Smooth muscle cell (in vitro differentiated cells): ENCODE data around the gene TMPRSS13. TPM values are rescaled to one million over a fixed set of nuclear protein-coding genes. Genes with fewer than 3 reads are reported as not detected.

Experiments used
- DNase-seq: peaks from one replicate; lab custom pipeline; 2025; ENCODE audit not compliant: unreplicated experiment; lab: John Stamatoyannopoulos, UW
- H2AFZ ChIP-seq: fragments of 200-600 bp; sonication (generic); 2 replicates; pipeline ENCODE4 v1.6.0; 2016; ENCODE audit warnings: antibody characterized with exemption, low read depth, mild to moderate bottlenecking
- H3F3A ChIP-seq: fragments of 200-600 bp; sonication (generic); 2 replicates; pipeline ENCODE4 v1.6.0; 2017; ENCODE audit warnings: antibody characterized with exemption, low read depth
- H3K27ac ChIP-seq: fragments of 200-600 bp; sonication (generic); 2 replicates; pipeline ENCODE4 v1.5.1; 2016; ENCODE audit warnings: low read depth, mild to moderate bottlenecking
- H3K27me3 ChIP-seq: fragments of 200-600 bp; sonication (generic); 2 replicates; pipeline ENCODE4 v1.6.1; 2016; ENCODE audit warnings: low read depth, mild to moderate bottlenecking
- H3K36me3 ChIP-seq: fragments of 200-600 bp; sonication (generic); 2 replicates; pipeline ENCODE4 v1.5.1; 2016; ENCODE audit warnings: low read depth
- H3K4me1 ChIP-seq: fragments of 200-600 bp; sonication (generic); 2 replicates; pipeline ENCODE4 v1.5.1; 2016; ENCODE audit warnings: low read depth
- H3K4me2 ChIP-seq: fragments of 200-600 bp; sonication (generic); 2 replicates; pipeline ENCODE4 v1.6.0; 2016; ENCODE audit warnings: mild to moderate bottlenecking
- H3K4me3 ChIP-seq: fragments of 200-600 bp; sonication (generic); 2 replicates; pipeline ENCODE4 v1.5.1; 2016; ENCODE audit warnings: mild to moderate bottlenecking
- H3K79me2 ChIP-seq: fragments of 200-600 bp; sonication (generic); 2 replicates; pipeline ENCODE4 v1.6.0; 2016; ENCODE audit warnings: low read depth, mild to moderate bottlenecking
- H3K9ac ChIP-seq: fragments of 200-600 bp; sonication (generic); 2 replicates; pipeline ENCODE4 v1.6.0; 2016; ENCODE audit warnings: low read depth
- H3K9me3 ChIP-seq: fragments of 200-600 bp; sonication (generic); replicated peaks from 2 replicates; pipeline ENCODE4 v1.5.1; 2016; ENCODE audit warnings: low read depth
- H4K20me1 ChIP-seq: fragments of 200-600 bp; sonication (generic); 2 replicates; pipeline ENCODE4 v1.6.0; 2016; ENCODE audit warnings: low read depth
- WGBS: methylation state at CpG from one replicate; pipeline ENCODE4 v1.1.7; 2016; ENCODE audit warnings: low lambda C conversion rate; 5-methylcytosine and 5-hydroxymethylcytosine counted together
- polyA plus RNA-seq: library from polyadenylated mRNA; unstranded; fragments of >200 nt; fragmentation: Nextera tagmentation; extraction: Ambion mirVana; gene quantifications from 2 replicates; pipeline ENCODE4 v1.2.1, GENCODE V29; 2016
- total RNA-seq: library from RNA; depleted of rRNA; stranded (reverse); fragments of >200 nt; gene quantifications from 2 replicates; pipeline ENCODE4 v1.2.3, GENCODE V29; 2014
- TF ChIP-seq, protein P1 (sequence below): fragments of 200-600 bp; sonication (generic); IDR thresholded peaks from 2 replicates; pipeline ENCODE4 v1.5.1; 2017; ENCODE audit warnings: borderline replicate concordance, mild to moderate bottlenecking, antibody characterized with exemption; ENCODE audit not compliant: insufficient read depth, poor library complexity, severe bottlenecking

The TMPRSS13 gene
- total and polyA plus RNA-seq, 2 experiments from 2014 or later: 0.73 to 1.3 TPM

DNA sequence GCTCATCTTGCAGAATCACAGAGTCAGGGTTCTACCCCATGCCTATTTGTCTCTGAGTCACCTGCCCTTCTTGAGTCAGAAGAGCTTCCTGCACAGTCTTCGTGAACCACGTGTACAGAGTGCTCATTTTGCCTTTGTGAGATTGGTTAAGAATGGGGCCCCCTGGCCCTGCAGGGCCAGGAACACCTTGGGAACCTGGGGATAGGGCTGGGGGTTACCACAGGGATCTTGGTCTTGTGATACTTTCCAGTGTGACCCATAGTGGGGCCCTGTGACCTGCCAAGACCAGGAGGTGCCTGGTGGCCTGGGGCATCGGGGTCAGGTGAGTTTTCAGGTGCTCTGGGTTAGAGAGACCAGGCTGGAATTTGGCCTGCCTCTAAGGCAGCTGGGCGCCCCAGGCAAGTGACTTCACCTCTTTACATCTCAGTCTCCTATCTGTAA lies 9.4 kb downstream of the TMPRSS13 start:
- no peaks in the 10 kb centered on the region for H3K36me3 ChIP-seq
- no peaks in the 10 kb centered on the region for H4K20me1 ChIP-seq
- no peak overlapping the region for H3K4me3 ChIP-seq
- H3K4me1 ChIP-seq: no peaks in the 10 kb centered on the region
- no peaks in the 10 kb centered on the region for H3F3A ChIP-seq
- no peak overlapping the region for H3K4me2 ChIP-seq
- no peak overlapping the region for H3K9ac ChIP-seq
- H2AFZ ChIP-seq: no peak overlapping the region
- WGBS: 90% methylated on average over 4 of the region's 4 CpGs
- H3K27ac ChIP-seq: no peak overlapping the region
- TF ChIP-seq, protein P1, sequence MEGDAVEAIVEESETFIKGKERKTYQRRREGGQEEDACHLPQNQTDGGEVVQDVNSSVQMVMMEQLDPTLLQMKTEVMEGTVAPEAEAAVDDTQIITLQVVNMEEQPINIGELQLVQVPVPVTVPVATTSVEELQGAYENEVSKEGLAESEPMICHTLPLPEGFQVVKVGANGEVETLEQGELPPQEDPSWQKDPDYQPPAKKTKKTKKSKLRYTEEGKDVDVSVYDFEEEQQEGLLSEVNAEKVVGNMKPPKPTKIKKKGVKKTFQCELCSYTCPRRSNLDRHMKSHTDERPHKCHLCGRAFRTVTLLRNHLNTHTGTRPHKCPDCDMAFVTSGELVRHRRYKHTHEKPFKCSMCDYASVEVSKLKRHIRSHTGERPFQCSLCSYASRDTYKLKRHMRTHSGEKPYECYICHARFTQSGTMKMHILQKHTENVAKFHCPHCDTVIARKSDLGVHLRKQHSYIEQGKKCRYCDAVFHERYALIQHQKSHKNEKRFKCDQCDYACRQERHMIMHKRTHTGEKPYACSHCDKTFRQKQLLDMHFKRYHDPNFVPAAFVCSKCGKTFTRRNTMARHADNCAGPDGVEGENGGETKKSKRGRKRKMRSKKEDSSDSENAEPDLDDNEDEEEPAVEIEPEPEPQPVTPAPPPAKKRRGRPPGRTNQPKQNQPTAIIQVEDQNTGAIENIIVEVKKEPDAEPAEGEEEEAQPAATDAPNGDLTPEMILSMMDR: no peak
- no peaks in the 10 kb centered on the region for H3K79me2 ChIP-seq
- H3K27me3 ChIP-seq: no peaks in the 10 kb centered on the region
- no peaks in the 10 kb centered on the region for H3K9me3 ChIP-seq
- DNase-seq: no peak

DNA sequence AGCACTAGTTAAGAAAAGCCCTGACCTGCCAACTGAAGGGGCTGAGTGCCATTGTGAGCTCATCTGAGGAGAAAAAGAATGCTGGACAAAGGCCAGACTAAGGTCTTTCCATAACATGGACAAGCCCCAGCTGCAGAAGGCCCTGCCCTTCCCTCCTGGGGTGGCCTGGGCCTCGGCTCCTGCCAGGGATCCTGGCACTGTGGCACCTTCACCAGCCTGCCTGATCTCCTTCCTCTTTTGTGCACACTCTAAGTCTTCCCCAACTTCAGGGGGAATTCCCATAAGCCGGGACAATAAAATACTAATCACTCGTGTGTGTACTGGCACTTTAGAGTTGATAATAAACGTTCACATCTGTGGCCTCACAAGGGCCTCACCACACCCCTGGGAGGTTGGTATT lies 9.9 kb downstream of the TMPRSS13 start:
- Histone ChIP-seq H3K4me2 (no peak overlapping the region), H4K20me1 (no peaks in the 10 kb centered on the region), H3F3A (no peaks in the 10 kb centered on the region), H3K4me3 (no peak overlapping the region), H3K27me3 (no peaks in the 10 kb centered on the region), H3K79me2 (no peaks in the 10 kb centered on the region), H3K9me3 (no peaks in the 10 kb centered on the region), H3K27ac (no peak overlapping the region), H3K36me3 (no peaks in the 10 kb centered on the region), H3K9ac (no peak overlapping the region), H3K4me1 (no peaks in the 10 kb centered on the region), H2AFZ (no peak overlapping the region)
- TF ChIP-seq, protein P1: no peak
- 77% methylated on average over 4 of the region's 4 CpGs for WGBS
- DNase-seq: no peak

DNA sequence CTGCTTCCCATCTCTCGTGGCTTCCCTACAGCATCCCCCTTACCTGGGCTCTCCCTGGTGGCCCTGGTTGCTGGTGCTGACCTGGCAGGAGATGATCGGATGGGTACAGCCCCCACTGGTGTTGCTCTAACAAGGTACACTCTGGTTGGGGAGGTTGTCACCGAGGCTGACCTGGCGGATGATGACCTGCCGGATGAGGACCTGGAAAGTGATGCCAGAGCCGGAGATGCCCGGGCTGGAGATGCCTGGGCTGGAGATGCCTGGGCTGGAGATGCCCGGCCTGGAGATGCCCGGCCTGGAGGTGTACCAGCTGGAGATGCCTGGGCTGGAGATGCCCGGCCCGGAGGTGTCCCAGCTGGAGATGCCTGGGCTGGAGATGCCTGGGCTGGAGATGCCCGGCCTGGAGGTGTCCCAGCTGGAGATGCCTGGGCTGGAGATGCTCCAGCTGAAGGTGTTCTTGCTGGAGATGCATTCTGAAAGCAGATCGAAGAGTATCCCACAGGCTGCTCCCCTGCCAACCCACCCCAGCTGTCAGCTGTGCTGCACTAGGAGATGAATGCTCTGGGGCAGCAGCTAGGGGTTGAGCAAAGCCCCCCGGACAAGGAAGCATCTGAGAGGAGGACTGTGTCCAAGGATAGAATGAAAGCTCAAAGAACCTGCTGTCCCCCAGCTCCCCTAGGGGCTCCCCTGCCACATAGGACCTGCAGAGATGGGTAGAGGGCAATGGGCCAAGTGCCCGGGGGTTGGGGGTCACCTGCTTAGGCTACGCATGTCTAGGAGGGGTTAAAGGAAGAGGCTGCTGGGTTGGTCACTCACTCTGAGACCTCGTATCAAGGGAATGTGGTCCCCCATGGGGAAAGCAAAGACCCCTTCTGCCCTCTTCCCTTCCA lies 10.6 kb downstream of the TMPRSS13 start:
- no peaks in the 10 kb centered on the region for H4K20me1 ChIP-seq
- DNase-seq: no peak
- H3K4me1 ChIP-seq: no peaks in the 10 kb centered on the region
- H3K4me3 ChIP-seq: no peak overlapping the region
- TF ChIP-seq, protein P1: no peak
- H3K27me3 ChIP-seq: no peaks in the 10 kb centered on the region
- no peaks in the 10 kb centered on the region for H3K9me3 ChIP-seq
- no peaks in the 10 kb centered on the region for H3K79me2 ChIP-seq
- no peak overlapping the region for H3K9ac ChIP-seq
- WGBS: 88% methylated on average over 12 of the region's 17 CpGs
- no peaks in the 10 kb centered on the region for H3K36me3 ChIP-seq
- H3F3A ChIP-seq: no peaks in the 10 kb centered on the region
- no peak overlapping the region for H3K4me2 ChIP-seq
- no peak overlapping the region for H2AFZ ChIP-seq
- no peak overlapping the region for H3K27ac ChIP-seq
